ENCODE measurements around the gene GAGE12G.
"Not testable (repeated sequence)": the region's sequence is repeated elsewhere in the genome, so short reads cannot be mapped to it uniquely, and the experiment has no call there.

DNA sequence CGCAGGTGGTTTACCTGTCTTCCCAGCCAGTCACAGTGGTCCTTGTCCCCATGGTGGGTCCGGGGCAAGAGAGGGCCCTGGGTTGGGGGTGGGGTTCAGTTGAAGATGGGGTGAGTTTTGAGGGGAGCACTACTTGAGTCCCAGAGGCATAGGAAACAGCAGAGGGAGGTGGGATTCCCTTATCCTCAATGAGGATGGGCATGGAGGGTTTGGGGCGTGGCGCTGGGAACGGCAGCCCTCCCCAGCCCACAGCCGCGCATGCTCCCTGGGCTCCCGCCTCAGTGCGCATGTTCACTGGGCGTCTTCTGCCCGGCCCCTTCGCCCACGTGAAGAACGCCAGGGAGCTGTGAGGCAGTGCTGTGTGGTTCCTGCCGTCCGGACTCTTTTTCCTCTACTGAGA is 28.8 kb upstream of the GAGE12G start, which contains the start of gene GAGE12D:
- TF ChIP-seq, protein P1, sequence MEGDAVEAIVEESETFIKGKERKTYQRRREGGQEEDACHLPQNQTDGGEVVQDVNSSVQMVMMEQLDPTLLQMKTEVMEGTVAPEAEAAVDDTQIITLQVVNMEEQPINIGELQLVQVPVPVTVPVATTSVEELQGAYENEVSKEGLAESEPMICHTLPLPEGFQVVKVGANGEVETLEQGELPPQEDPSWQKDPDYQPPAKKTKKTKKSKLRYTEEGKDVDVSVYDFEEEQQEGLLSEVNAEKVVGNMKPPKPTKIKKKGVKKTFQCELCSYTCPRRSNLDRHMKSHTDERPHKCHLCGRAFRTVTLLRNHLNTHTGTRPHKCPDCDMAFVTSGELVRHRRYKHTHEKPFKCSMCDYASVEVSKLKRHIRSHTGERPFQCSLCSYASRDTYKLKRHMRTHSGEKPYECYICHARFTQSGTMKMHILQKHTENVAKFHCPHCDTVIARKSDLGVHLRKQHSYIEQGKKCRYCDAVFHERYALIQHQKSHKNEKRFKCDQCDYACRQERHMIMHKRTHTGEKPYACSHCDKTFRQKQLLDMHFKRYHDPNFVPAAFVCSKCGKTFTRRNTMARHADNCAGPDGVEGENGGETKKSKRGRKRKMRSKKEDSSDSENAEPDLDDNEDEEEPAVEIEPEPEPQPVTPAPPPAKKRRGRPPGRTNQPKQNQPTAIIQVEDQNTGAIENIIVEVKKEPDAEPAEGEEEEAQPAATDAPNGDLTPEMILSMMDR (IDR thresholded peaks at IDR 0.05): not testable (repeated sequence)
- TF ChIP-seq POLR2AphosphoS5 (IDR thresholded peaks at IDR 0.05): not testable (repeated sequence)
